GM12892 (cell line): ENCODE results near the gene GRID1.

Experiments used
- DNase-seq: peaks from one replicate; pipeline ENCODE4 v3.0.0; 2011; ENCODE audit not compliant: insufficient read length
- FAIRE-seq: peaks from 2 replicates; lab custom pipeline; 2011; peaks lifted over from hg19 to GRCh38; lab: Jason Lieb, UNC
- POLR2A ChIP-seq: IDR thresholded peaks from 2 replicates; pipeline ENCODE4 v1.6.1; 2011; ENCODE audit warnings: low read depth, low read length, control low read depth
- POLR2AphosphoS5 ChIP-seq: IDR thresholded peaks from 2 replicates; pipeline ENCODE4 v1.6.1; 2011; ENCODE audit warnings: low read depth, low read length, control low read depth
- TAF1 ChIP-seq: IDR thresholded peaks from 2 replicates; pipeline ENCODE4 v1.6.1; 2011; ENCODE audit warnings: low read depth, mild to moderate bottlenecking, control low read depth, low read length, borderline replicate concordance

GRID1 gene

GRCh38 chr10:86286236-86287109, 80.1 kb downstream of the GRID1 start:
- no peak for TF ChIP-seq POLR2AphosphoS5
- TF ChIP-seq TAF1: no peak
- no peak for TF ChIP-seq POLR2A
- DNase-seq (no peak), FAIRE-seq (no peak)

GRCh38 chr10:86285136-86285790, 81.3 kb downstream of the GRID1 start:
- TF ChIP-seq POLR2A (no peak), TAF1 (no peak), POLR2AphosphoS5 (no peak)
- FAIRE-seq: no peak

GRCh38 chr10:86284355-86285105, 82.1 kb downstream of the GRID1 start:
- no peak for TF ChIP-seq POLR2AphosphoS5
- TF ChIP-seq TAF1: no peak
- no peak for TF ChIP-seq POLR2A
- DNase-seq (no peak), FAIRE-seq (no peak)

More at GRCh38 chr10:86285136-86285790, 81.3 kb downstream of the GRID1 start:
- DNase-seq: no peak

DNA sequence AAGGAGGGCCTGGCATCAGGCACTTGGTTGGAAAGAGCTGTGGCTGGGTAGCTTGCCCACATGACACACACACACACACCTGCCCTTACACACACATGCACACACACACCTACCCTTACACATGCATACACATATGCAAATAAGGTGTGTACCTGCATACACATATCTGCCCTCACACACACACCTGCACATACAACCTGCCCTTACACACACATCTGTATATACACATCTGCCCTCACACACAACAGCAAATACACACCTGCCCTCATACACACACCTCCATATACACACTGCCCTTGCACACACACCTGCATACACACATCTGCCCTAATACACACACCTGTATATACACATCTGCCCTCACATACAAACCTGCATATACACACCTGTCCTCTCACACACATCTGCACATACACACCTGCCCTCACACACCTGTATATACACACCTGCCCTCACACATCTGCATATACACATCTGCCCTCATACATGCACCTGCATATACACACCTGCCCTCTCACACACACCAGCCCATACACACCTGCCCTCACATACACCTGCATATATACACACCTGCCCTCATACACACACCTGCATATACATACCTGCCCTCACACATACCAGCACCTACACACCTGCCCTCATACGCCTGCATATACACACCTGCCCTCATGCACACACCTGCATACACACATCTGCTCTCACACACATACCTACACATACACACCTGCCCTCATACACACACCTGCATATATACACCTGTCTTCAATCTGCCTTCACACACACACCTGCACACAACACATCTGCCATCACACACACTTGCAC, 82.9 kb downstream of the GRID1 start:
- no peak for DNase-seq
- TF ChIP-seq TAF1 (no peak), POLR2AphosphoS5 (no peak), POLR2A (no peak)
- no peak for FAIRE-seq

DNA sequence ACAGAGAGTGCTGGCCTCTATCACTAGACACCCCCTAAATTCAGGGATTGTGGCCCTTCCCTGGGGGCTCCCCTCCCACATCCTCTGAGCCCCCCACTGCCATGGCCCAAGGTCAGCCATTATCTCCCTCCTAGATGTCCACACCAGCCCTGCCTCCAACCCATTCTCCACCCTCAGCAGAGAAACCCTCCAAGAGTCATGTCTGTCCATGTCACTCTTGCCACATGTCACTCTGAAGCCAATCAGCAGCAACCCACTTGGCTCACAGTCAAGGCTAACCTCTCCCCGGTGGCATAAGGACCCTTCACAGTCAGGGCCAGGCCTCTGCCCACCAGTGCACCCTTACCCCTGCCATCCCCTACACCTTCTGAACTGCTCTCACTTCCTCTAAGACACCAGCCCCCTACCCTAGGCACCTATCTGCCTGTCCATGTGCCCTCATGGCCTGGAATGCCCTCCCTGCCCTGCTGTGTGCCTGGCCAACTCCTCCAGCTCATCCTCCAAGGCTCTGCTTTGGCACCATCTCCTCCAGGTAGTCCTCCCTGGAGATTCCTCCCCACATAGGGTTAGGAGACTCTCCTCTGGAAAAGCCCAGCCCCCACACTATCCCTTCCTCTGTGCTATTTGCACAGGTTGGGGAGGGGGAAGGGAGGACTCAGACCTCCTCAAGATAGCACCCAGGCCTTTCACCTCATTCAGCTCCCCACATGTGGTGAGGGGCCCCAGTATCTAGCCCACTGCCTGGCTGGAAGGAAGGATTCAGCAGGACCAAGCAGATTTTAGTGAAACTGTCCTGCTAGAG, 83.7 kb downstream of the GRID1 start:
- FAIRE-seq (no peak), DNase-seq (no peak)
- TF ChIP-seq POLR2AphosphoS5: no peak
- TF ChIP-seq TAF1: no peak
- no peak for TF ChIP-seq POLR2A

GRCh38 chr10:86281396-86281795, 85.2 kb downstream of the GRID1 start:
- DNase-seq (no peak), FAIRE-seq (no peak)
- no peak for TF ChIP-seq POLR2A
- TF ChIP-seq TAF1: no peak
- TF ChIP-seq POLR2AphosphoS5: no peak

- no peak for FAIRE-seq
- TF ChIP-seq POLR2A: no peak
- no peak for TF ChIP-seq POLR2AphosphoS5
- no peak for TF ChIP-seq TAF1
- DNase-seq: no peak
These were observed 97.3 kb downstream of the GRID1 start for GRCh38 chr10:86269332-86269731.

DNA sequence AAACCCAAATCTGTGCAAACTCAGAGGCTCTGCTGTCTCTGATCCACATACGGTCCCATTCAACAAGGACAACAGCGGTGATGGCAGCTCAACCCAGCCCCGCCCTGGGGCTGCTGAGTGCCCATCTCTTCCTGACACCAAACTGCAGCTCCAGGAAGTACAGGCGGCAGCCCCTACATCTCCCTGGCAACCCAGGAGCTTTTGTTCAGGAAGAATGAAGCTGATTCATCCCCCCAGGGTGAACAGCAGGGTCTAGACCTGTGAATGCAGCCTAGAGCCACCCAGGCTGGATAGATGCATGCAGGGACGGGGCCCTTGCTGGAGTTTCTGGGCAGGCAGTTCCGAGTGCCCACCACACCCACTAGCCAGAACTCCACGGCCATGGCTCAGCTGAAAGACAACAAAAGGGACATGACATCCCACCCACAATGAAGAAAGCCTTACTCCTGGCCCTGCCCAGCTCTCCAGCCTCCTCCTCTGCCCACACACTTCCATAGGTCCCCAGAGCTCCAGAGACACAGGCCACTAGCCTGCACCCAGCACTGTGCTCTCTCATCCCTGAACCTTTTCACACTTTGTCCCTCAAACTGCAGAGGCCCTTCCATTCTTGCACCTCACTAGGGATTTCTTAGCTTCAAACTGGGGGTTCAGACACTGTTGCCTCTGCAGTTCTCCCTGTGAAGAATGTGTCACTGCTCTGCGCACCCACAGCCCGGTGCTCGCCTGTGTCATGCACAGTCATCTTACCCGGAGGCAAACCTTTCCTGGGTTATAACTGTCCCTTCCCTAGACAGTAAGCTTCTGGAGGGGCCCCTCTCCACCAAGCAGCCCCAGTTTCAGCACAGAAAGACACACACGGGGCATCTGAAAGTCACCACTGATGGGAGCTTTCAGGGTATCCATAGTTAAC, 99.1 kb downstream of the GRID1 start:
- TF ChIP-seq POLR2A: no peak
- TF ChIP-seq POLR2AphosphoS5: no peak
- no peak for TF ChIP-seq TAF1
- no peak for FAIRE-seq
- no peak for DNase-seq

DNA sequence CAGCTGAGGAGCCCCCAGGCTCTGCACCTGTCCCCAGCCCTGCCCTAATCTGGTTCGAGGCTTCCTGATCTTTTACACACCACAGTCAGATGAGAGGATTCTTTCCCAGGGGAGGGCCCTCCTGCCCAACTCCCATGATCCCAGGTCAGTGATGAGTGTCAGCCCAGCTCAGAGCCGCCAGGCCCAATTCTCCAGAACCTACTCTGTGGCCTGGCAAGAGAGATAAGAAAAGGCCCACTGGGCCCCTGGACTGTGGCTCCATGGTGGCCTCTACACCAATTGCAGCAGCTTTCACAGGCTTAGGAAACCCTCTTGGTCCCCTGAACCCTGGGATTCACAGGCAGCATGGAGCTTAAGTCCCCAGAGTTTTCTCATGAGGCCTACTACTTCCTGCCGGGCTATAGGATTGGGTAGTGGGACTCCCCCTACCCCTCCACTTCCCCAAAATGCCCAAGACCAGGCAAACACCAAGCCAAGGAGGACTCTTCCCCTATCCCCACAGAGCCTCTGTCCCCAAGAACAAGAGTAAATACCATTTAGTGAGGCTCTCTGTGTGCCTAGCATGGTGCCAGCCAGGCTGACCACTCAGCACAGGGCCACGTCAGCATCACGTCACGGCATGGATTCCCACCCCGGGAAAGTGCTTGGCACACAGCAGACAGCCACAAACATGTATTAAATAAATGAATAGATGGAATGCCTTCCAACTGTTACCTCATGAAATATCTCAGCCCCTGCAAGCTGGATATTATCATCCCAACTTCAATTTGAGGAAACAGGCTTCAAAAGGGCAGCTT, 100.0 kb downstream of the GRID1 start:
- FAIRE-seq (no peak), DNase-seq (no peak)
- TF ChIP-seq TAF1 (no peak), POLR2A (no peak), POLR2AphosphoS5 (no peak)
